ENCODE measurements around the gene MTX1. TPM values are rescaled to one million over a fixed set of nuclear protein-coding genes. Genes with fewer than 3 reads are reported as not detected.
"Not testable (repeated sequence)": the region's sequence is repeated elsewhere in the genome, so short reads cannot be mapped to it uniquely, and the experiment has no call there.

MTX1 gene
- polyA plus RNA-seq, 1 of the 3 experiments (the other 2 are of a cell fraction): 79.1 TPM

- peaks cover 12% of the 10 kb centered on the region for H3F3A ChIP-seq (replicated peaks; ENCODE audit: insufficient read depth)
- H3K9ac ChIP-seq; DNase-seq; H3K27me3 ChIP-seq (ENCODE audit: insufficient read depth); H3K79me2 ChIP-seq (ENCODE audit: insufficient read depth); H3K9me2 ChIP-seq; H4K20me1 ChIP-seq (ENCODE audit: insufficient read depth); H2AFZ ChIP-seq (ENCODE audit: low read depth); H3K36me3 ChIP-seq (replicated peaks in 1 of 2; ENCODE audit: control insufficient read depth in 1 of 2, insufficient read depth in 2 of 2, low read length in 1 of 2); H3K27ac ChIP-seq (ENCODE audit: low read depth in 2 of 2, low read length in 1 of 2); H3K9me3 ChIP-seq; H3K4me1 ChIP-seq (ENCODE audit: control insufficient read depth in 1 of 2, insufficient read depth in 2 of 2, low read depth in 1 of 2, low read length in 1 of 2); H3K4me3 ChIP-seq (ENCODE audit: low read depth in 2 of 2, low read length in 1 of 2); H3K4me2 ChIP-seq: not testable (repeated sequence)
- 97% methylated on average over 4 of the region's 4 CpGs for WGBS (ENCODE audit: low lambda C conversion rate)
- CTCF ChIA-PET: interaction anchor here (1.2 to 14.8 kb wide), 2 partner anchors 69 to 78 kb away, joined by 4 to 496 read pairs; no protein-coding TSS in a partner anchor
- POLR2A ChIA-PET: interaction anchor here (0.6 kb wide), 1 partner anchor 17 kb away, joined by 3 read pairs; no protein-coding TSS in a partner anchor
Observed at GRCh38 chr1:155163785-155164184, 44.7 kb upstream of the MTX1 start.

- H2AFZ ChIP-seq (ENCODE audit: low read depth); H3K9ac ChIP-seq; H3K4me1 ChIP-seq (ENCODE audit: control insufficient read depth in 1 of 2, insufficient read depth in 2 of 2, low read depth in 1 of 2, low read length in 1 of 2); H3K79me2 ChIP-seq (ENCODE audit: insufficient read depth); H3K4me3 ChIP-seq (ENCODE audit: low read depth in 2 of 2, low read length in 1 of 2); H3K27me3 ChIP-seq (ENCODE audit: insufficient read depth); H3K9me2 ChIP-seq; H4K20me1 ChIP-seq (ENCODE audit: insufficient read depth); H3K27ac ChIP-seq (ENCODE audit: low read depth in 2 of 2, low read length in 1 of 2); POLR2A ChIA-PET; H3K4me2 ChIP-seq; DNase-seq; H3K36me3 ChIP-seq (replicated peaks in 1 of 2; ENCODE audit: control insufficient read depth in 1 of 2, insufficient read depth in 2 of 2, low read length in 1 of 2); H3K9me3 ChIP-seq: not testable (repeated sequence)
- 81% methylated on average over 11 of the region's 11 CpGs for WGBS (ENCODE audit: low lambda C conversion rate)
- peaks cover 21% of the 10 kb centered on the region for H3F3A ChIP-seq (replicated peaks; ENCODE audit: insufficient read depth)
- CTCF ChIA-PET: interaction anchor here (0.6 to 14.8 kb wide), 4 partner anchors 8 to 101 kb away, joined by 3 to 496 read pairs (median 4); partner anchors contain the start of genes EFNA4 and KRTCAP2
Observed at GRCh38 chr1:155164625-155165024, 43.9 kb upstream of the MTX1 start.

- no peak overlapping the region for H2AFZ ChIP-seq (ENCODE audit: low read depth)
Observed at GRCh38 chr1:155166051-155166470, 42.4 kb upstream of the MTX1 start.

More at GRCh38 chr1:155166051-155166470, 42.4 kb upstream of the MTX1 start:
- TF ChIP-seq SIN3A (IDR thresholded peaks at IDR 0.05; ENCODE audit: borderline replicate concordance, low read depth, low read length): no peak
- TF ChIP-seq TEAD4 (IDR thresholded peaks at IDR 0.05; ENCODE audit: borderline replicate concordance, insufficient read depth): no peak
- TF ChIP-seq USF1 (IDR thresholded peaks at IDR 0.05; ENCODE audit: borderline replicate concordance, low read depth): no peak
- no peak for TF ChIP-seq CHD2 (IDR thresholded peaks at IDR 0.05; ENCODE audit: low read length, partially characterized antibody)
- no peak for TF ChIP-seq EZH2phosphoT487 (IDR thresholded peaks at IDR 0.05; ENCODE audit: borderline replicate concordance, low read depth)
- no peak for TF ChIP-seq TAF1 (IDR thresholded peaks at IDR 0.05; ENCODE audit: borderline replicate concordance, low read depth, low read length)
- no peak for TF ChIP-seq ZBTB33 (IDR thresholded peaks at IDR 0.05; ENCODE audit: borderline replicate concordance, low read depth)
- TF ChIP-seq JUND (IDR thresholded peaks at IDR 0.05): no peak
- no peak for TF ChIP-seq GABPA (IDR thresholded peaks at IDR 0.05; ENCODE audit: low read depth)
- no peak for TF ChIP-seq RFX5 (IDR thresholded peaks at IDR 0.05; ENCODE audit: low read length)
- TF ChIP-seq MEF2A (IDR thresholded peaks at IDR 0.05; ENCODE audit: borderline replicate concordance, low read depth): no peak
- no peak for TF ChIP-seq EP300 (IDR thresholded peaks at IDR 0.05; ENCODE audit: borderline replicate concordance in 1 of 2, low read depth in 1 of 2, low read length in 1 of 2)
- WGBS (ENCODE audit: low lambda C conversion rate): 98% methylated on average over 7 of the region's 8 CpGs
- H3K36me3 ChIP-seq (replicated peaks in 1 of 2; ENCODE audit: control insufficient read depth in 1 of 2, insufficient read depth in 2 of 2, low read length in 1 of 2): peaks cover 12 to 16% of the 10 kb centered on the region in 2 experiments
- no peak overlapping the region for H3K4me3 ChIP-seq (ENCODE audit: low read depth in 2 of 2, low read length in 1 of 2)
- DNase-seq: no peak
- no peak overlapping the region for H3K27ac ChIP-seq (ENCODE audit: low read depth in 2 of 2, low read length in 1 of 2)
- H3K9ac ChIP-seq: no peak overlapping the region
- H3K79me2 ChIP-seq (ENCODE audit: insufficient read depth): peaks cover 9% of the 10 kb centered on the region
- ChIA-PET POLR2A (no interaction called here), CTCF (interaction anchor here (1.3 to 14.8 kb wide), 10 partner anchors 10 to 124 kb away, joined by 3 to 496 read pairs (median 12); partner anchors contain the start of genes ADAM15, EFNA1 and EFNA4)
- H3K27me3 ChIP-seq (ENCODE audit: insufficient read depth): no peaks in the 10 kb centered on the region
- no peaks in the 10 kb centered on the region for H3K9me2 ChIP-seq
- H3K9me3 ChIP-seq: no peaks in the 10 kb centered on the region
- no peak overlapping the region for H3K4me2 ChIP-seq
- no peaks in the 10 kb centered on the region for H4K20me1 ChIP-seq (ENCODE audit: insufficient read depth)
- H3F3A ChIP-seq (replicated peaks; ENCODE audit: insufficient read depth): peaks cover 23% of the 10 kb centered on the region
- peaks cover 0 to 8% of the 10 kb centered on the region in 2 experiments; a peak in 1 of 4 replicates for H3K4me1 ChIP-seq (ENCODE audit: control insufficient read depth in 1 of 2, insufficient read depth in 2 of 2, low read depth in 1 of 2, low read length in 1 of 2)

All from SK-N-SH (cell line).